ENCODE data around the gene BRD8.

DNA sequence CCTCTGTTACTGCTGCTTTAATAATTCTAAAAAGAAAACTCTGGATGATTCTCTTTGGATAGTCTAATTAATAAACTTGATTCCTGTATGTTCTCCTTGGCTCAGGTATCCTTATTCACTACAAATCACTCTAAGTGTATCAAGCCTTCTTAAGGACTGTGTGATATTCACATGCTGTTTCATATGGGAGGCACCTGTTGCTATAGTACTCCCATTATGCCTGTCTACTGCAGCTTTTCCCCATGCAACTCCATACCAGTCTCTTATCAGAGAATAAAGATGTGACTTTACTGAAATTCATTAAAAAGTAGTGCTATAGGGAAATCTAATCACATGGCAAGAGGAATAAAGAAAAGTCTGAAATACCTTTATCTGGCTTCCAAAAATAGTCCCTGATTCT is 14.7 kb downstream of the BRD8 start:
- TF ChIP-seq HOMEZ (CRISPR knock-in tag; IDR thresholded peaks at IDR 0.05), result no peak
- no peak for TF ChIP-seq ZNF274 (IDR thresholded peaks at IDR 0.05; ENCODE audit: borderline replicate concordance, low read depth, low read length)
- TF ChIP-seq KLF16 (IDR thresholded peaks at IDR 0.05), result no peak
- TF ChIP-seq ETS2 (tag; IDR thresholded peaks at IDR 0.05; ENCODE audit: borderline replicate concordance, poor library complexity, severe bottlenecking), result no peak
- no peak for TF ChIP-seq EZH2 (IDR thresholded peaks at IDR 0.05; ENCODE audit: borderline replicate concordance, low read depth, low read length)
- no peak for TF ChIP-seq ZNF354B (CRISPR knock-in tag; IDR thresholded peaks at IDR 0.05)
- no peak for TF ChIP-seq PPARD (CRISPR knock-in tag; IDR thresholded peaks at IDR 0.05)
- TF ChIP-seq ZNF398 (CRISPR knock-in tag; IDR thresholded peaks at IDR 0.05), result no peak
- TF ChIP-seq POLR2A (conservative IDR thresholded peaks at IDR 0.05), result no peak
- no peak for TF ChIP-seq HNRNPUL1 (IDR thresholded peaks at IDR 0.05; ENCODE audit: low read length)

Measured in K562 (cell line).